GM23338 (cell line): Measurements from ENCODE around the gene UPF2. TPM values are rescaled to one million over a fixed set of nuclear protein-coding genes. Genes with fewer than 3 reads are reported as not detected.
A peak's percentile ranks its signal among the peaks of the same experiment; 100 is the strongest.

ENCODE experiments used
- ATAC-seq: fragments of 200-7000 bp; cut with Tn5 transposase; 3 replicates; pipeline ENCODE4 v1.9.1; 2020
- DNase-seq: peaks from one replicate; pipeline ENCODE4 v3.0.0-alpha.2; 2015; ENCODE audit warnings: low spot score
- H2AFZ ChIP-seq: fragments of 200-600 bp; sonication (generic); 2 replicates; pipeline ENCODE4 v1.8.0; 2016; ENCODE audit warnings: antibody characterized with exemption, mild to moderate bottlenecking, moderate library complexity
- H3F3A ChIP-seq: fragments of 200-600 bp; sonication (generic); replicated peaks from 2 replicates; pipeline ENCODE4 v1.8.0; 2017; ENCODE audit warnings: antibody characterized with exemption, mixed run types, low read depth
- H3K27ac ChIP-seq: fragments of 200-600 bp; sonication (generic); 2 replicates; pipeline ENCODE4 v1.6.1; 2016; ENCODE audit warnings: low read depth
- H3K27me3 ChIP-seq: fragments of 200-600 bp; sonication (generic); 2 replicates; pipeline ENCODE4 v1.8.0; 2016; ENCODE audit warnings: mild to moderate bottlenecking, mixed run types, moderate library complexity; ENCODE audit not compliant: insufficient read depth
- H3K36me3 ChIP-seq: fragments of 200-600 bp; sonication (generic); 2 replicates; pipeline ENCODE4 v1.8.0; 2016; ENCODE audit warnings: mild to moderate bottlenecking; ENCODE audit not compliant: insufficient read depth
- H3K4me1 ChIP-seq: fragments of 200-600 bp; sonication (generic); 2 replicates; pipeline ENCODE4 v1.8.0; 2016; ENCODE audit warnings: mild to moderate bottlenecking, moderate library complexity; ENCODE audit not compliant: insufficient read depth
- H3K4me2 ChIP-seq: fragments of 200-600 bp; sonication (generic); 2 replicates; pipeline ENCODE4 v1.7.1; 2017; ENCODE audit warnings: mixed run types
- H3K4me3 ChIP-seq: fragments of 200-600 bp; sonication (generic); 2 replicates; pipeline ENCODE4 v1.6.1; 2016; ENCODE audit warnings: mixed run types
- H3K79me2 ChIP-seq: fragments of 200-600 bp; sonication (generic); replicated peaks from 2 replicates; pipeline ENCODE4 v1.8.0; 2017; ENCODE audit warnings: mild to moderate bottlenecking; ENCODE audit not compliant: insufficient read depth
- H3K9me2 ChIP-seq: fragments of 200-600 bp; sonication (generic); 2 replicates; pipeline ENCODE4 v1.8.0; 2017; ENCODE audit not compliant: insufficient read depth
- H4K20me1 ChIP-seq: fragments of 200-600 bp; sonication (generic); replicated peaks from 2 replicates; pipeline ENCODE4 v1.8.0; 2017; ENCODE audit warnings: mild to moderate bottlenecking; ENCODE audit not compliant: insufficient read depth
- H3K27ac Mint-ChIP-seq: 2 replicates; pipeline ENCODE4 v1.8.0; 2020; ENCODE audit warnings: inconsistent platforms, mild to moderate bottlenecking, moderate library complexity, mixed read lengths
- H3K27me3 Mint-ChIP-seq: 3 replicates; pipeline ENCODE4 v1.8.0; 2022; ENCODE audit warnings: low read depth, mild to moderate bottlenecking, moderate library complexity, mixed read lengths, inconsistent platforms; ENCODE audit not compliant: insufficient read depth, poor library complexity
- H3K36me3 Mint-ChIP-seq: 3 replicates; pipeline ENCODE4 v1.8.0; 2021; ENCODE audit warnings: low read depth, mild to moderate bottlenecking, inconsistent platforms, moderate library complexity, mixed read lengths
- H3K4me1 Mint-ChIP-seq: 3 replicates; pipeline ENCODE4 v1.8.0; 2020; ENCODE audit warnings: mild to moderate bottlenecking, inconsistent platforms, mixed read lengths
- H3K4me3 Mint-ChIP-seq: 3 replicates; pipeline ENCODE4 v1.8.0; 2021; ENCODE audit warnings: moderate library complexity, mild to moderate bottlenecking, inconsistent platforms, mixed read lengths
- H3K9me3 Mint-ChIP-seq: 3 replicates; pipeline ENCODE4 v1.8.0; 2020; ENCODE audit warnings: moderate library complexity, mild to moderate bottlenecking, inconsistent platforms, mixed read lengths
- CREB1 ChIP-seq: fragments of 250-450 bp; sonication (Bioruptor Pico); IDR thresholded peaks from 2 replicates; pipeline ENCODE4 v1.5.0; 2020; ENCODE audit warnings: low read depth, mild to moderate bottlenecking, moderate library complexity
- CTCF ChIP-seq, 2 experiments: fragments of 200-600 bp in 1 of 2; sonication (generic) in 1 of 2; conservative IDR thresholded peaks; 2 replicates each; pipeline versions ENCODE4 v1.5.1 to v1.6.1; 2016 to 2017; ENCODE audit warnings: antibody characterized with exemption in 2 of 2, low read depth in 2 of 2, mild to moderate bottlenecking in 2 of 2, moderate library complexity in 1 of 2
- ETS1 ChIP-seq: IDR thresholded peaks from 2 replicates; pipeline ENCODE4 v1.6.1; 2016; ENCODE audit warnings: antibody characterized with exemption
- EZH2 ChIP-seq: fragments of 200-600 bp; sonication (generic); IDR thresholded peaks from one replicate; pipeline ENCODE4 v1.8.0; 2017; ENCODE audit warnings: antibody characterized with exemption, mild to moderate bottlenecking, low read depth; ENCODE audit not compliant: unreplicated experiment
- EZH2phosphoT487 ChIP-seq: fragments of 200-600 bp; sonication (generic); IDR thresholded peaks from one replicate; pipeline ENCODE4 v1.8.1; 2018; ENCODE audit warnings: antibody characterized with exemption; ENCODE audit not compliant: unreplicated experiment
- JUNB ChIP-seq: IDR thresholded peaks from one replicate; pipeline ENCODE4 v1.6.1; 2016; ENCODE audit warnings: antibody characterized with exemption; ENCODE audit not compliant: unreplicated experiment
- NANOG ChIP-seq: IDR thresholded peaks from 2 replicates; pipeline ENCODE4 v1.6.1; 2016; ENCODE audit warnings: antibody characterized with exemption, borderline replicate concordance
- POLR2AphosphoS5 ChIP-seq: IDR thresholded peaks from 2 replicates; pipeline ENCODE4 v1.6.1; 2016; ENCODE audit warnings: antibody characterized with exemption, low read depth
- REST ChIP-seq: IDR thresholded peaks from one replicate; pipeline ENCODE4 v1.6.1; 2018; ENCODE audit warnings: antibody characterized with exemption; ENCODE audit not compliant: unreplicated experiment
- STAT1 ChIP-seq: IDR thresholded peaks from one replicate; pipeline ENCODE4 v1.6.1; 2016; ENCODE audit warnings: antibody characterized with exemption; ENCODE audit not compliant: unreplicated experiment
- ZNF114 ChIP-seq: fragments of 250-450 bp; sonication (Bioruptor Pico); IDR thresholded peaks from 2 replicates; pipeline ENCODE4 v1.5.0; 2020; ENCODE audit warnings: mild to moderate bottlenecking, moderate library complexity
- ZNF331 ChIP-seq: fragments of 250-450 bp; sonication (Bioruptor Pico); IDR thresholded peaks from 2 replicates; pipeline ENCODE4 v1.5.0; 2020; ENCODE audit warnings: low read depth, mild to moderate bottlenecking, moderate library complexity
- polyA plus RNA-seq: library from polyadenylated mRNA; unstranded; fragments of >200 nt; fragmentation: Nextera tagmentation; extraction: Ambion mirVana; gene quantifications from 2 replicates; pipeline ENCODE4 v1.2.1, GENCODE V29; 2016
- total RNA-seq: library from RNA; depleted of rRNA; stranded (reverse); fragments of >200 nt; shearing (Covaris generic); gene quantifications from 2 replicates; pipeline ENCODE4 v1.2.3, GENCODE V29; 2014

Gene UPF2
- total and polyA plus RNA-seq, 2 experiments from 2014 or later: 29.0 to 78.5 TPM

GRCh38 chr10:12056748-12057147, 14.1 kb upstream of the UPF2 start (continued):
- TF ChIP-seq REST (no peak), NANOG (no peak), POLR2AphosphoS5 (no peak), EZH2 (no peak), ZNF331 (no peak), JUNB (no peak), CTCF (conservative IDR thresholded peaks at IDR 0.05; ENCODE audit: low read depth in 2 of 2) (no peak)

GRCh38 chr10:12055732-12056131, 13.1 kb upstream of the UPF2 start:
- Histone ChIP-seq H3K4me3 (no peak overlapping the region), H3K27ac (no peak overlapping the region), H3K9me2 (no peaks in the 10 kb centered on the region), H3K27me3 (no peaks in the 10 kb centered on the region), H4K20me1 (no peaks in the 10 kb centered on the region), H3K4me1 (no peaks in the 10 kb centered on the region), H2AFZ (peak overlapping the region; percentile 23; the same call in 1 of the 2 replicates), H3F3A (no peaks in the 10 kb centered on the region), H3K4me2 (no peak overlapping the region), H3K36me3 (no peaks in the 10 kb centered on the region), H3K79me2 (no peaks in the 10 kb centered on the region)
- no peaks in the 10 kb centered on the region for H3K9me3 Mint-ChIP-seq
- no peak overlapping the region for H3K4me3 Mint-ChIP-seq
- H3K27me3 Mint-ChIP-seq: peaks cover 10% of the 10 kb centered on the region
- no peak for ATAC-seq
- no peak overlapping the region for H3K27ac Mint-ChIP-seq
- no peaks in the 10 kb centered on the region for H3K4me1 Mint-ChIP-seq
- no peaks in the 10 kb centered on the region for H3K36me3 Mint-ChIP-seq
- DNase-seq: no peak
- TF ChIP-seq ZNF114 (no peak), CTCF (conservative IDR thresholded peaks at IDR 0.05; ENCODE audit: low read depth in 2 of 2) (no peak), STAT1 (no peak), JUNB (no peak), EZH2phosphoT487 (no peak), ETS1 (no peak), ZNF331 (no peak), CREB1 (CRISPR knock-in tag) (no peak), NANOG (no peak), REST (no peak), POLR2AphosphoS5 (no peak)
